Endothelial cell of umbilical vein (primary cell): ENCODE measurements around the gene GDPD3.

Experiments
- CTCF ChIP-seq, 2 donors: IDR thresholded peaks; 1 replicate in 1 of 2; 2 replicates in 1 of 2; pipeline ENCODE4 v1.5.1; 2011; ENCODE audit warnings: low read length in 2 of 2, mild to moderate bottlenecking in 2 of 2, moderate library complexity in 2 of 2, control low read depth in 1 of 2, inconsistent platforms in 1 of 2, low read depth in 1 of 2; ENCODE audit not compliant: insufficient read depth in 1 of 2; ENCODE audit errors: extremely low read depth in 1 of 2
- EZH2 ChIP-seq: IDR thresholded peaks from 2 replicates; pipeline ENCODE4 v1.6.1; 2012; ENCODE audit warnings: borderline replicate concordance, low read depth, mild to moderate bottlenecking, moderate library complexity, low read length, inconsistent platforms; ENCODE audit not compliant: severe bottlenecking
- MAX ChIP-seq: IDR thresholded peaks from 2 replicates; pipeline ENCODE4 v1.6.1; 2011; ENCODE audit not compliant: insufficient read depth, insufficient read length
- POLR2AphosphoS5 ChIP-seq: IDR thresholded peaks from 2 replicates; pipeline ENCODE4 v1.6.1; 2012; ENCODE audit warnings: low read depth, mild to moderate bottlenecking, control low read depth, low read length, moderate library complexity; ENCODE audit not compliant: insufficient read depth

- TF ChIP-seq CTCF (IDR thresholded peaks at IDR 0.05; ENCODE audit: extremely low read depth in 1 of 2, insufficient read depth in 1 of 2, low read depth in 1 of 2, low read length in 2 of 2) = no peak
- no peak for TF ChIP-seq MAX
- no peak for TF ChIP-seq EZH2
- TF ChIP-seq POLR2AphosphoS5 = no peak
Observed at GRCh38 chr16:30108059-30108850, 5.1 kb downstream of the GDPD3 start.
